OCI-LY3 (cell line): ENCODE results near the gene DUSP1.

ENCODE experiments used
- CTCF ChIP-seq: fragments of 200-600, 300-600 bp; sonication (generic); IDR thresholded peaks from 2 replicates; pipeline ENCODE4 v1.5.1; 2014; ENCODE audit warnings: antibody characterized with exemption, low read length, low read depth
- EZH2phosphoT487 ChIP-seq: fragments of 200-600 bp; shearing (Covaris generic); IDR thresholded peaks from 2 replicates; pipeline ENCODE4 v1.6.1; 2018; ENCODE audit warnings: antibody characterized with exemption, mixed run types, low read depth

GRCh38 chr5:172760959-172761358, 10.0 kb downstream of the DUSP1 start:
- TF ChIP-seq CTCF: no peak
- no peak for TF ChIP-seq EZH2phosphoT487
